H1 (cell line): Measurements from ENCODE around the gene DPM2. TPM values are rescaled to one million over a fixed set of nuclear protein-coding genes. Genes with fewer than 3 reads are reported as not detected.

Experiments
- CTCF ChIA-PET: fragments of 300-600 bp; sonication (Branson Sonifier 250); formaldehyde crosslinking; loops from one replicate; lab custom pipeline; 2021; ENCODE audit not compliant: partially characterized antibody; lab: Charles Lee
- POLR2A ChIA-PET: fragments of 300-600 bp; sonication (Branson Sonifier 250); formaldehyde crosslinking; loops from one replicate; lab custom pipeline; 2021; ENCODE audit warnings: inconsistent platforms; ENCODE audit not compliant: partially characterized antibody; lab: Charles Lee
- DNase-seq, 2 experiments: peaks; one replicate each; pipeline versions ENCODE4 v3.0.0 to v3.0.0-alpha.2; 2010 to 2022; ENCODE audit warnings: low spot score in 2 of 2, low read depth in 1 of 2, mixed read lengths in 1 of 2
- FAIRE-seq: peaks from 2 replicates; lab custom pipeline; 2011; peaks lifted over from hg19 to GRCh38; lab: Jason Lieb, UNC
- H2AFZ ChIP-seq: 2 replicates; pipeline ENCODE4 v1.8.1; 2012; ENCODE audit warnings: low read length, inconsistent platforms
- H2AK5ac ChIP-seq: 2 replicates; pipeline ENCODE4 v1.6.1; 2013; ENCODE audit warnings: low read depth, low read length
- H2BK120ac ChIP-seq: replicated peaks from 2 replicates; pipeline ENCODE3; 2013; ENCODE audit warnings: low read depth, low read length, inconsistent platforms
- H2BK12ac ChIP-seq: 2 replicates; pipeline ENCODE4 v1.6.1; 2013; ENCODE audit warnings: low read depth, low read length
- H2BK15ac ChIP-seq: 2 replicates; pipeline ENCODE4 v1.6.1; 2013; ENCODE audit warnings: low read length
- H2BK20ac ChIP-seq: 2 replicates; pipeline ENCODE4 v1.6.1; 2013; ENCODE audit warnings: low read length
- H2BK5ac ChIP-seq: 2 replicates; pipeline ENCODE4 v1.6.1; 2013; ENCODE audit warnings: low read depth, low read length
- H3K14ac ChIP-seq: 2 replicates; pipeline ENCODE4 v1.6.1; 2013; ENCODE audit warnings: inconsistent platforms; ENCODE audit not compliant: insufficient read length
- H3K18ac ChIP-seq: 2 replicates; pipeline ENCODE4 v1.6.1; 2013; ENCODE audit warnings: low read length; ENCODE audit errors: extremely low read depth
- H3K23ac ChIP-seq: 2 replicates; pipeline ENCODE4 v1.6.1; 2013; ENCODE audit warnings: inconsistent platforms; ENCODE audit not compliant: insufficient read length
- H3K23me2 ChIP-seq: 2 replicates; pipeline ENCODE4 v1.6.1; 2013; ENCODE audit warnings: low read depth, low read length
- H3K27ac ChIP-seq: 2 replicates; pipeline ENCODE4 v1.6.1; 2011; ENCODE audit warnings: low read depth, low read length, inconsistent platforms
- H3K27me3 ChIP-seq, 4 experiments: replicated peaks in 1 of 4; 1 replicate in 1 of 4; 2 replicates in 3 of 4; pipeline versions ENCODE4 v1.6.1 to v1.8.1; 2011 to 2013; ENCODE audit warnings: low read length in 3 of 4, mild to moderate bottlenecking in 3 of 4, inconsistent platforms in 2 of 4, mixed read lengths in 2 of 4, moderate library complexity in 1 of 4; ENCODE audit not compliant: control insufficient read depth in 3 of 4, insufficient read depth in 3 of 4; ENCODE audit errors: extremely low read depth in 1 of 4
- H3K36me3 ChIP-seq, 4 experiments: 2 replicates each; pipeline versions ENCODE4 v1.6.1 to v1.8.1; 2011 to 2013; ENCODE audit warnings: mild to moderate bottlenecking in 4 of 4, low read length in 3 of 4, moderate library complexity in 2 of 4, control low read depth in 1 of 4, inconsistent platforms in 1 of 4; ENCODE audit not compliant: insufficient read depth in 4 of 4, control insufficient read depth in 2 of 4
- H3K4ac ChIP-seq: replicated peaks from 2 replicates; pipeline ENCODE3; 2013; ENCODE audit warnings: low read length, low read depth, mixed read lengths, inconsistent platforms; ENCODE audit not compliant: insufficient read length
- H3K4me1 ChIP-seq, 4 experiments: replicated peaks in 1 of 4; 1 replicate in 1 of 4; 2 replicates in 3 of 4; pipeline versions ENCODE4 v1.6.1 to v1.8.1; 2011 to 2013; ENCODE audit warnings: low read length in 3 of 4, inconsistent platforms in 2 of 4, mixed read lengths in 1 of 4; ENCODE audit not compliant: insufficient read depth in 4 of 4, control insufficient read depth in 3 of 4
- H3K4me2 ChIP-seq, 2 experiments: 2 replicates each; pipeline versions ENCODE4 v1.6.1 to v1.8.1; 2011 to 2013; ENCODE audit warnings: low read depth in 2 of 2, low read length in 2 of 2, control low read depth in 1 of 2, inconsistent platforms in 1 of 2, mild to moderate bottlenecking in 1 of 2; ENCODE audit not compliant: insufficient read depth in 1 of 2
- H3K4me3 ChIP-seq, 4 experiments: fragments of 200-600, 300-600 bp in 1 of 4; sonication (generic), shearing (Covaris generic), sonication (Bioruptor Twin) in 1 of 4; 2 replicates each; pipeline versions ENCODE4 v1.5.1 to v1.8.1; 2011 to 2016; ENCODE audit warnings: low read length in 4 of 4, low read depth in 3 of 4, control low read depth in 2 of 4, inconsistent platforms in 2 of 4, mild to moderate bottlenecking in 2 of 4, mixed read lengths in 1 of 4, moderate library complexity in 1 of 4; ENCODE audit not compliant: insufficient read depth in 2 of 4; ENCODE audit errors: extremely low read depth in 1 of 4
- H3K56ac ChIP-seq: replicated peaks from 2 replicates; pipeline ENCODE3; 2013; ENCODE audit warnings: low read depth, mild to moderate bottlenecking, mixed read lengths, low read length, inconsistent platforms; ENCODE audit not compliant: insufficient read length
- H3K79me1 ChIP-seq: 2 replicates; pipeline ENCODE4 v1.6.1; 2013; ENCODE audit warnings: low read depth, low read length, control low read depth
- H3K79me2 ChIP-seq, 2 experiments: 2 replicates each; pipeline versions ENCODE4 v1.6.1 to v1.8.1; 2012 to 2013; ENCODE audit warnings: low read length in 2 of 2, mild to moderate bottlenecking in 2 of 2, inconsistent platforms in 1 of 2; ENCODE audit not compliant: insufficient read depth in 2 of 2, control insufficient read depth in 1 of 2
- H3K9ac ChIP-seq, 4 experiments: replicated peaks in 1 of 4; 1 replicate in 1 of 4; 2 replicates in 3 of 4; pipeline versions ENCODE4 v1.6.1 to v1.8.1; 2011 to 2013; ENCODE audit warnings: low read depth in 3 of 4, low read length in 3 of 4, control low read depth in 2 of 4, mild to moderate bottlenecking in 2 of 4, moderate library complexity in 2 of 4, inconsistent platforms in 1 of 4; ENCODE audit errors: extremely low read depth in 1 of 4
- H3K9me3 ChIP-seq, 2 experiments: 2 replicates each; pipeline versions ENCODE4 v1.6.1 to v1.8.1; 2012 to 2013; ENCODE audit warnings: mild to moderate bottlenecking in 2 of 2, moderate library complexity in 2 of 2, control low read depth in 1 of 2, inconsistent platforms in 1 of 2, low read depth in 1 of 2, low read length in 1 of 2, mixed read lengths in 1 of 2; ENCODE audit not compliant: insufficient read depth in 2 of 2
- H4K20me1 ChIP-seq, 2 experiments: replicated peaks in 1 of 2; 2 replicates each; pipeline versions ENCODE3 to v1.8.1; 2011 to 2013; ENCODE audit warnings: inconsistent platforms in 2 of 2, low read length in 2 of 2, mild to moderate bottlenecking in 1 of 2; ENCODE audit not compliant: insufficient read depth in 2 of 2, control insufficient read depth in 1 of 2
- H4K5ac ChIP-seq: 2 replicates; pipeline ENCODE4 v1.6.1; 2013; ENCODE audit warnings: low read length, low read depth, mixed read lengths, inconsistent platforms; ENCODE audit not compliant: insufficient read length
- H4K8ac ChIP-seq: 2 replicates; pipeline ENCODE4 v1.8.0; 2013; ENCODE audit warnings: mild to moderate bottlenecking, moderate library complexity, low read length, inconsistent platforms; ENCODE audit not compliant: insufficient read depth; ENCODE audit errors: extremely low read depth
- H4K91ac ChIP-seq: replicated peaks from 2 replicates; pipeline ENCODE3; 2013; ENCODE audit warnings: low read length, mixed read lengths, inconsistent platforms; ENCODE audit not compliant: insufficient read length
- BRCA1 ChIP-seq: IDR thresholded peaks from 2 replicates; pipeline ENCODE4 v1.6.1; 2012; ENCODE audit warnings: low read depth, low read length, improper control_type of control experiment
- CBX5 ChIP-seq: fragments of 300-800, 300-1000 bp; sonication (generic); IDR thresholded peaks from 2 replicates; pipeline ENCODE4 v1.7.1; 2016; ENCODE audit warnings: antibody characterized with exemption, low read length, low read depth
- EGR1 ChIP-seq: IDR thresholded peaks from 2 replicates; pipeline ENCODE4 v1.6.1; 2011; ENCODE audit warnings: low read depth, low read length, borderline replicate concordance
- EZH2 ChIP-seq: fragments of 200-600 bp; sonication (generic); IDR thresholded peaks from 2 replicates; pipeline ENCODE4 v1.7.1; 2012; ENCODE audit warnings: low read depth, mild to moderate bottlenecking, moderate library complexity, low read length, inconsistent platforms; ENCODE audit not compliant: severe bottlenecking
- FOSL1 ChIP-seq: IDR thresholded peaks from 2 replicates; pipeline ENCODE4 v1.6.1; 2011; ENCODE audit warnings: mild to moderate bottlenecking, low read depth, low read length, moderate library complexity; ENCODE audit not compliant: insufficient read depth
- KDM4A ChIP-seq: IDR thresholded peaks from one replicate; pipeline ENCODE4 v1.7.1; 2012; ENCODE audit warnings: low read depth, mild to moderate bottlenecking, moderate library complexity, low read length, inconsistent platforms; ENCODE audit not compliant: severe bottlenecking
- POU5F1 ChIP-seq: IDR thresholded peaks from 2 replicates; pipeline ENCODE4 v1.6.1; 2011; ENCODE audit warnings: low read depth, mild to moderate bottlenecking, low read length, moderate library complexity
- RNF2 ChIP-seq: fragments of 200-900, 300-1000 bp; sonication (generic); IDR thresholded peaks from 2 replicates; pipeline ENCODE4 v1.7.1; 2016; ENCODE audit warnings: borderline replicate concordance, low read depth, mild to moderate bottlenecking, antibody characterized with exemption, low read length; ENCODE audit not compliant: poor library complexity, severe bottlenecking; ENCODE audit errors: missing control alignments
- SIX5 ChIP-seq: IDR thresholded peaks from 2 replicates; pipeline ENCODE4 v1.6.1; 2011; ENCODE audit warnings: mild to moderate bottlenecking, low read depth, low read length
- SP1 ChIP-seq: IDR thresholded peaks from 2 replicates; pipeline ENCODE4 v1.6.1; 2011; ENCODE audit warnings: low read depth, low read length
- SP2 ChIP-seq: IDR thresholded peaks from 2 replicates; pipeline ENCODE4 v1.6.1; 2012; ENCODE audit warnings: mild to moderate bottlenecking, low read length, inconsistent platforms
- WGBS, 2 experiments: shearing (Covaris generic) in 1 of 2; methylation state at CpG; one replicate each; pipeline versions ENCODE4 v1.1.6 to v1.1.7; 2013 to 2015; ENCODE audit warnings: low lambda C conversion rate in 2 of 2, mixed read lengths in 2 of 2, inconsistent platforms in 1 of 2, low coverage in 1 of 2, missing lambda C conversion rate in 1 of 2; ENCODE audit not compliant: insufficient replicate concordance in 2 of 2, insufficient coverage in 1 of 2, insufficient read length in 1 of 2; ENCODE audit errors: extremely low coverage in 1 of 2, missing lambda C conversion rate in 1 of 2; 5-methylcytosine and 5-hydroxymethylcytosine counted together
- polyA plus RNA-seq, 7 experiments: library from polyadenylated mRNA; depleted of rRNA in 3 of 7; stranded (reverse) in 5 of 7; unstranded in 2 of 7; fragments of >200 nt in 5 of 7; fragments of 200-250 nt in 2 of 7; gene quantifications; 1 replicate in 5 of 7; 2 replicates in 1 of 7; 4 replicates in 1 of 7; pipeline versions ENCODE4 v1.2.1 to v1.2.3, GENCODE V29; 2011 to 2013; ENCODE audit warnings: missing spikeins in 2 of 7, mixed read lengths in 2 of 7
- total RNA-seq: library from RNA; stranded (reverse); fragmentation: NEBNext Ultra II Directional; extraction: Animal tissue kit (Norgen Biotek cat#: 25700); gene quantifications from 2 replicates; pipeline ENCODE4 v1.2.1, GENCODE V29; 2021
- TF ChIP-seq, protein P1 (sequence below): IDR thresholded peaks from 2 replicates; pipeline ENCODE4 v1.6.1; 2011; ENCODE audit warnings: low read depth, mild to moderate bottlenecking, low read length; ENCODE audit not compliant: insufficient read depth

Gene DPM2
- total and polyA plus RNA-seq, 2 of the 8 experiments (the other 6 are each of a cell fraction or from before 2014, with no cell fraction given), result 45.4 to 95.4 TPM

GRCh38 chr9:127949827-127950512 is 12.3 kb upstream of the DPM2 start:
- no peak overlapping the region for H3K4me3 ChIP-seq
- no peak overlapping the region for H2BK20ac ChIP-seq
- no peak overlapping the region for H2AK5ac ChIP-seq
- no peak overlapping the region for H2BK12ac ChIP-seq
- H3K9me3 ChIP-seq, result no peaks in the 10 kb centered on the region
- H3K18ac ChIP-seq, result no peak overlapping the region
- no peak overlapping the region for H2BK120ac ChIP-seq
- H2BK15ac ChIP-seq, result no peak overlapping the region
- 87% methylated on average over 13 of the region's 17 CpGs; no CpG with 5 or more reads in 1 of the 2 experiments for WGBS, 2 experiments
- DNase-seq (no peak), FAIRE-seq (no peak)
- H3K4me1 ChIP-seq, result peaks cover 0 to 2% (median under 1%) of the 10 kb centered on the region in 4 experiments; a peak in 4 of 7 replicates
- H4K20me1 ChIP-seq, result peaks cover 19 to 27% of the 10 kb centered on the region in 2 experiments
- peaks cover 0 to 6% (median 2%) of the 10 kb centered on the region in 4 experiments; a peak in 6 of 8 replicates for H3K36me3 ChIP-seq
- H2BK5ac ChIP-seq, result peak overlapping the region; percentile 60
- no peak overlapping the region for H3K27ac ChIP-seq
- no peak overlapping the region for H3K4ac ChIP-seq
- H4K91ac ChIP-seq, result no peak overlapping the region
- no peak overlapping the region for H3K56ac ChIP-seq
- no peak overlapping the region for H2AFZ ChIP-seq
- no peak overlapping the region for H3K23ac ChIP-seq
- H3K9ac ChIP-seq, result no peak overlapping the region
- ChIA-PET POLR2A (interaction anchor here (1.0 to 1.7 kb wide), 2 partner anchors 106 to 129 kb away, joined by 3 to 5 read pairs; no protein-coding TSS in a partner anchor), CTCF (interaction anchor here (0.9 to 35.5 kb wide), 6 partner anchors 8 to 168 kb away, joined by 3 to 825 read pairs (median 8); partner anchors contain the start of gene EEIG1)
- H4K5ac ChIP-seq, result no peak overlapping the region
- H3K4me2 ChIP-seq, result no peak overlapping the region
- H3K79me2 ChIP-seq, result peaks cover 0 to 34% of the 10 kb centered on the region in 2 experiments; a peak in 2 of 4 replicates
- H3K27me3 ChIP-seq, result no peaks in the 10 kb centered on the region
- H4K8ac ChIP-seq, result no peak overlapping the region
- no peak overlapping the region for H3K14ac ChIP-seq
- H3K23me2 ChIP-seq, result no peaks in the 10 kb centered on the region
- peaks cover 15% of the 10 kb centered on the region for H3K79me1 ChIP-seq
- no peak for TF ChIP-seq RNF2
- TF ChIP-seq BRCA1, result no peak
- no peak for TF ChIP-seq SP1
- TF ChIP-seq CBX5, result no peak
- TF ChIP-seq, protein P1, sequence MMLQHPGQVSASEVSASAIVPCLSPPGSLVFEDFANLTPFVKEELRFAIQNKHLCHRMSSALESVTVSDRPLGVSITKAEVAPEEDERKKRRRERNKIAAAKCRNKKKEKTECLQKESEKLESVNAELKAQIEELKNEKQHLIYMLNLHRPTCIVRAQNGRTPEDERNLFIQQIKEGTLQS, result no peak
- TF ChIP-seq SP2, result no peak
- no peak for TF ChIP-seq EGR1
- TF ChIP-seq EZH2, result no peak
- no peak for TF ChIP-seq SIX5
- no peak for TF ChIP-seq POU5F1
- no peak for TF ChIP-seq KDM4A
- no peak for TF ChIP-seq FOSL1
